Inflammatory macrophage (primary cell): ENCODE results near the gene SLC45A3.
"Not testable (repeated sequence)": the region's sequence is repeated elsewhere in the genome, so short reads cannot be mapped to it uniquely, and the experiment has no call there.

Source experiments
- DNase-seq, 2 donors: peaks; one replicate each; pipeline ENCODE4 v3.0.0-alpha.2; 2020 to 2022

The SLC45A3 gene

GRCh38 chr1:205667909-205668643 lies 12.2 kb downstream of the SLC45A3 start:
- DNase-seq = peak in 1 of 2 donors; percentile 13

GRCh38 chr1:205666372-205667166 lies 13.7 kb downstream of the SLC45A3 start:
- no peak for DNase-seq

DNA sequence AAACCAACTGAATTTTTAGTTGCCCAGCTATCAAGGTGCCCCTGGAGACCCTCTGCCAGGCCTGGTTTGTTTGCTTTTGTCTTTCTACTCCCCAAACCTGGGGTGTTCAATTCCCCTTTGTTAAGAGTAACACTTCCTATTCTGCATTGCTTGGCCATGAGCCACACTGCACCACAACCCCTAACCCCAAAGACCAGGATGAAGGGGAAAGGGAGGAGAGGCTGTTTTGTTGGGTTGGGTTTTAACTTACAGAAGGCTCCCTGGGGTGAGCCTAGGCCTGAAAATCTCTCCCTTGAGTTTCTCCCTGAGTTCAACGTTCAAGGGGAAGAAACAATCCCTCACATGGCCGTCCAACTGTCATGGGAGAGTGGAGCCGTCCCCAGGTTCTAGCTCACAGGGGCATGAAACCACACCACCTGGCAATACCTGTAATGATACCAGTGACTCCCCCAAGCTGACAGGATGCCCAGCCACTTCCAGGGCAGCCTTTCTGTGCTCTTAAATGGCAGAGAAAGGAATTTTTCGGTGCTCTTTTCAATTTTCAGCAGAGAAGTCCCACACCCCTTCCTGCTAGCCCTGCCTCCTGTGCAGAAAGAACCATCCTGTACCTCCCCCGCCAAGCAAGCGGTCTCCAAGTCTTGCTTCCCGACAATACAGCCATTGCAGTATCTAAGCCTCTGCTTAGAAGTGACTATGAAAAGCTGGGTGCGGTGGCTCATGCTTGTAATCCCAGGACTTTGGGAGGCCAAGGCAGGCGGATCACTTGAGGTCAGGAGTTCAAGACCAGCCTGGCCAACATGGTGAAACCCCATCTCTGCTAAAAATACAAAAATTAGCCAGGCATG lies 14.9 kb downstream of the SLC45A3 start:
- DNase-seq = no peak

DNA sequence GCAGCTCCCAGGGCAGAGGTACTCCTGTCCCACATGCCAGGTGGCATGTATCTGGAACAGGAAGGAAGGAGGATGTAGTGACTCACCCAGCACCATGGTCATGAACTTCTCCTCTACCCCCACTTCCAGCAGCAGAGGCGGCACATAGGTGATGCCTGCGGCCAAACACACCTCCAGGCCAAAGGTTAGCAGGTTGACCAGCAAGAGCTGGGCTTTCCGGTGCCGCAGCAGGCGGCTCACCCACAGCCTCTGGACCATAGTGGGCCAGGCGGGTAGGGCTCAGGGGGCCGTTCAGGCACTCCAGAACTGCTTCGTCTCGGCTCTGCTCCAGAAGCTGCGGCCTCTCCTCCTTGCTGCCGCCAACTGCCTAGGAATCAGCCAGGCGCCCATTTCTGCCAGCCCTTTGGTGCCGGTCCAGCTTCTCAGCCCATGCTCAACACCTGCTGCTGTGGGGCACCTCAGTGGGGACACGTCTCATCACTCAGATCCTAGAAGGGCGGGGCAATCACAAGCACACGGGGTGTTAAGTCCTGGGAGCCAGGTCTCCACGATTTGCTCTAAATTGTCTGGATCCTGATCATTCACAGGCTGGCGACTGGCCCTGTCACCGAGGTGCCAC lies 15.8 kb downstream of the SLC45A3 start:
- no peak for DNase-seq

GRCh38 chr1:205663286-205663936 lies 16.9 kb downstream of the SLC45A3 start:
- DNase-seq = peak; percentile 63 to 75

DNA sequence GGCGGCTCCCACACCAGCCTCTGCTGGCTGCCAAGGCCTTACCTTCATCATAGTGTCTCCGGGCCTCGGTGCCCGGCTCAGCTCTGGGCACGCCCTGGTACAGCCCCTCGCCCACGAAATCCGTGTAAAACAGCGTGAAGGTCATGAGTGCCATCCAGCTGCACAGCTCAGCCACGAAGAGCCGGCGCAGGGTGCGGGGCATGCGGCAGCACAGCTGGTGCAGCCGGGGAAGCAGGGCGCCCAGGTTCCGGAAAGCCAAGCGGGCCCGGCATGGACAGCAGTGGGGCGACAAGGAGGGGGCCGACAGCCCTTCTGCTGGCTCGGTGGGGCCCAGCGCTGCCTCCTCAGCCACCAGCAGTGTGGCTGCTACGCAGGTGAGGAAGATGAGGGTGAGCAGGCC lies 17.5 kb downstream of the SLC45A3 start:
- DNase-seq = no peak

GRCh38 chr1:205662135-205662738 lies 18.1 kb downstream of the SLC45A3 start:
- DNase-seq = no peak

- no peak for DNase-seq
Measured at GRCh38 chr1:205661429-205662134, 18.7 kb downstream of the SLC45A3 start.

DNA sequence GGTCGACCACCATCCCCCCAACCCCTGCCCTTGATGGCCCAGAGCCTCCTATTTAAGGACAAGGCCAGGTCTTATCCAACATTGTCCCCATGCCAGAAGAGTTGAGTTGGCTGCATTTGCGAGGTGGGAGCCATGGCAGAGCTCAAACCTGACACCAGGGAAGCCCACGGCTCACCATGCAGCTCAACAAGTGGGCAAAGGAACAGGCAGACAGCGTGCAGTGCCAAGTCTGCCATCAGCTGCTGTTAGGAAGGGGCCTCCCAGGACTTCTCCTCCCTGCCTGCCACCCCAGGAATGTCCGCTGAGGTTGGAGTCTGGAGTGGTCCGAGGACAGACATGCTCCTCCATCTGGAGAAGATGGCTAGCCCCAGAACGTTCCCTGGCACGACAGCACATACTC lies 19.9 kb downstream of the SLC45A3 start:
- no peak for DNase-seq

GRCh38 chr1:205658943-205659581 lies 21.2 kb downstream of the SLC45A3 start:
- DNase-seq = peak; percentile 75 to 77

- no peak for DNase-seq
Measured at GRCh38 chr1:205656236-205656635, 24.1 kb downstream of the SLC45A3 start.

DNA sequence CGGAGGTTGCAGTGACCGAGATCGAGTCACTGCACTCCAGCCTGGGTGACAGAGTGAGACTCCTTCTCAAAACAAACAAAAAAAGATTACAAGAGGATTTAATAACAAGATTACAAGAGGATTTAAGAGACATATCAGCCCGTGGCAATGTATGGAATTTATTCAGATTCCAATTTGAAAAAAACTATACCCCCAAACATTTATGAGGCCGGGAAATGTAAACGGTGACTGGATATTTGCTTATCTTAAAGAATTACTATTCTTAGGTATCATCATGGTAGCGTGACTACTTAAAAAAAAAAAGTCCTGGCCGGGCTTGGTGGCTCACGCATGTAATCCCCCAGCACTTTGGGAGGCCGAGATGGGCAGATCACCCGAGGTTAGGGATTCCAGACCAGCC lies 27.3 kb downstream of the SLC45A3 start:
- DNase-seq = no peak

- no peak for DNase-seq
Measured at GRCh38 chr1:205650241-205650640, 30.1 kb downstream of the SLC45A3 start.

GRCh38 chr1:205645519-205645918 lies 34.8 kb downstream of the SLC45A3 start:
- DNase-seq = no peak

GRCh38 chr1:205642679-205643307 lies 37.5 kb downstream of the SLC45A3 start:
- no peak for DNase-seq

- DNase-seq = no peak
Measured at GRCh38 chr1:205639567-205639966, 40.7 kb downstream of the SLC45A3 start.

DNA sequence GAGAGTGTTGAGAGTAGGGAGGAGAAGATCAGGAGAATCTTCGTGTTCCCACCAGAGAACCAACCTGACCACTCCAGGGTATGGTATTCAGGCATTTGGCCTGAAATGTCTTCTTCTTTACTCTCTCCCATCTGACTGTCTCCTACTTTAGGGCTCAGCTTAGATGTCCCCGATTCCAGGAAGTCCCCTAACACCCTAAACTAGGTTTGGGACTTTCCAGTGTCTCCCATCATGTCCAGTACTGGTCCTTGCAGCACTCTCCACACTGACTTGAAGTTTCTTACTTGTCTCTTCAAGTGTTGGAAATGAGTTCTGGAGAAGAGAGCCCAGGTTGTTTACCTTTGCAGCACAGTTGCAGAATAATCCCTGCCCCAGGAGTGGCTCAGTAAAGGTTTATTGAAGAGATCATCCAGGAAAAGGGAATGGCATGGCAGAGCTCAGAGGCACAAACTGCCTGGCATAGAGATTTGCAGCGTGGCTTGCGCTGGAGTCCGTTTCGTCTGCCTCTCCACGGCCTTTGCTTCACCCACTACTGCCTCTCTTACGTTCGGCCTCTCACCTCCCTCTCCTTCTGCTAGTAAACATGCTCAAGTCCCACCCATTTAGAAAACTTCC lies 42.3 kb downstream of the SLC45A3 start:
- DNase-seq = no peak

DNA sequence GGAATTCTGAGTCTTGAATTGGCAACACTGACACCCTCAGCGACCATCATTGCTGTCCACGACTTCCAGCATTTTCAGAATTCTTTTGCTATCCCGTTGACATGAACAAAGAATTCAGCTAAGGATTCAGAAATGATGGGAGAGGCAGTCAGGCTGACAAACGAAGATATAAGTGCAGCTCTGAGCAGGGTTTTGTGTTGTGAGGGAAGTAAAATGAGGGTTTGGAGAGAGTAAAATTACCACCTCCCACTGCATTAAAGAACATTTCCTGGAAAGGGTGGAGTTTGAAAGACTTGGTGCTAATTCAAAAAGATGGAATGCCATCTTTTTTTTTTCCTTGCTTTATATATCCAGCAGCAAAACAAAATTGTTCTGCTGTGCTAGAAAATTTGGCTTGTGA lies 43.6 kb downstream of the SLC45A3 start:
- DNase-seq = no peak

- not testable (repeated sequence) for DNase-seq
Measured at GRCh38 chr1:205636138-205636530, 44.2 kb downstream of the SLC45A3 start.
